Measurements from ENCODE around the gene LAMA2.

- no peak for TF ChIP-seq CTCF (IDR thresholded peaks at IDR 0.05; ENCODE audit: low read depth, low read length)
- no peak for TF ChIP-seq EZH2phosphoT487 (IDR thresholded peaks at IDR 0.05; ENCODE audit: low read depth)
Observed at GRCh38 chr6:129364037-129364436, 481.1 kb downstream of the LAMA2 start.
